ENCODE data around the gene LRP1B. TPM values are rescaled to one million over a fixed set of nuclear protein-coding genes. Genes with fewer than 3 reads are reported as not detected.

LRP1B gene
- total and polyA plus RNA-seq, 7 experiments from 2014 or later, result 0.10 TPM; not detected in 6

DNA sequence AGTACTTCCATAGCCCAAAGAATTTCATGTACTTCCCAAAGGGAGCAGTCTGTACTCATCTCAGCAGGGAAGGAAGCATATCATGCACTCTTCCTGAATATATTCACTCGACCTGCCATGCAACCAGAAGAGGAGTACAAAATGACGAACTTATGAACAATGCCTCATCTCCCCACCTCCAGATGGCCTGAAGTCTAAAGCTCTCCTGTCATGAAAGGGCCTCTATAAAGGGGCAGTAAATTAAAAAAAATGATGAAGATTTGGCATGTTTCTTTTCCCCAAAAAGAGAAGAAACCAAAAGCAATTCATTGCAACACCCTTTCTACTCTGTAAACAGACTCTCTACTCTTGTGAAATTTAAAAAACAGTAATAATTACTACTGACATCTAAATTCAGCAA is 1601.1 kb downstream of the LRP1B start:
- H3K27ac Mint-ChIP-seq, result no peak overlapping the region
- peaks cover 0 to 3% (median 0%) of the 10 kb centered on the region in 5 donors for H3K36me3 Mint-ChIP-seq
- no peaks in the 10 kb centered on the region for H3K27me3 Mint-ChIP-seq
- no peaks in the 10 kb centered on the region for H3K36me3 ChIP-seq (ENCODE audit: control insufficient read depth in 2 of 3, insufficient read depth in 3 of 3, low read length in 3 of 3)
- H3K27me3 ChIP-seq (ENCODE audit: control insufficient read depth in 2 of 2, insufficient read depth in 2 of 2, low read length in 2 of 2), result no peaks in the 10 kb centered on the region
- no peak for DNase-seq
- peaks cover 0 to 29% (median 3%) of the 10 kb centered on the region in 11 donors for H3K9me3 Mint-ChIP-seq
- no peaks in the 10 kb centered on the region for H3K4me1 ChIP-seq (ENCODE audit: control insufficient read depth in 2 of 2, insufficient read depth in 2 of 2, low read length in 2 of 2)
- H3K4me1 Mint-ChIP-seq, result no peaks in the 10 kb centered on the region
- CTCF ChIA-PET, result no interaction called here
- POLR2A ChIA-PET, result no interaction called here
- no peak overlapping the region for H3K27ac ChIP-seq (ENCODE audit: low read depth, low read length)
- H3K4me3 Mint-ChIP-seq, result no peak overlapping the region
- intact Hi-C loops (cut with micrococcal nuclease), result no loop called here
- H3K4me3 ChIP-seq (ENCODE audit: low read length), result no peak overlapping the region
- no peak for ATAC-seq
- no peaks in the 10 kb centered on the region for H3K9me3 ChIP-seq (ENCODE audit: control insufficient read depth in 2 of 3, low read length in 3 of 3)

- Mint-ChIP-seq H3K36me3 (peaks cover 0 to 3% (median 0%) of the 10 kb centered on the region in 5 donors), H3K4me1 (no peaks in the 10 kb centered on the region), H3K9me3 (peaks cover 0 to 30% (median 4%) of the 10 kb centered on the region in 11 donors), H3K27ac (no peak overlapping the region), H3K4me3 (no peak overlapping the region), H3K27me3 (no peaks in the 10 kb centered on the region)
- Histone ChIP-seq H3K27ac (ENCODE audit: low read depth, low read length) (no peak overlapping the region), H3K27me3 (ENCODE audit: control insufficient read depth in 2 of 2, insufficient read depth in 2 of 2, low read length in 2 of 2) (no peaks in the 10 kb centered on the region), H3K4me1 (ENCODE audit: control insufficient read depth in 2 of 2, insufficient read depth in 2 of 2, low read length in 2 of 2) (no peaks in the 10 kb centered on the region), H3K4me3 (ENCODE audit: low read length) (no peak overlapping the region), H3K9me3 (ENCODE audit: control insufficient read depth in 2 of 3, low read length in 3 of 3) (no peaks in the 10 kb centered on the region), H3K36me3 (ENCODE audit: control insufficient read depth in 2 of 3, insufficient read depth in 3 of 3, low read length in 3 of 3) (no peaks in the 10 kb centered on the region)
- no peak for ATAC-seq
- ChIA-PET CTCF (no interaction called here), POLR2A (no interaction called here)
- intact Hi-C loops (cut with micrococcal nuclease), result no loop called here
- no peak for DNase-seq
These were observed 1601.8 kb downstream of the LRP1B start for GRCh38 chr2:140528982-140529381.

DNA sequence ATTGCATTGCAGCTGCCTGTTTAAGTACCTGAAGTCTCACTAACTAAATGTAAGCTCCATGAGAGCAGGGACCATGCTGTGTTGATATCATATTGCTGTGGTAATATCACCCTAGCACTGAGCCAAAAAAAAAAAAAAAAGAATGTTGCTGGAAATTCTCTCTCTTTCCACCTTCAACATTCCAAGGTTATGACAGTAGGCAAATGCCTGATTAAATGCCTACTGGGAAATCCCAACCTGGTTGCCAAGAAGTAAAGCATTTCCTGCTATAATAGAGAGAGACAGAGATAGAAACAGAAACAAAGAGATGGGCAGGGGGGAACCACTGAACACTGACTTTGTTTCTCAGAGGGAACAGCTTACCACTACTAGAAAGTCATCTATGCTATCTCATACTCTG is 1604.2 kb downstream of the LRP1B start:
- ATAC-seq, result no peak
- Histone ChIP-seq H3K27me3 (ENCODE audit: control insufficient read depth in 2 of 2, insufficient read depth in 2 of 2, low read length in 2 of 2) (no peaks in the 10 kb centered on the region), H3K36me3 (ENCODE audit: control insufficient read depth in 2 of 3, insufficient read depth in 3 of 3, low read length in 3 of 3) (no peaks in the 10 kb centered on the region), H3K4me3 (ENCODE audit: low read length) (no peak overlapping the region), H3K4me1 (ENCODE audit: control insufficient read depth in 2 of 2, insufficient read depth in 2 of 2, low read length in 2 of 2) (no peaks in the 10 kb centered on the region), H3K9me3 (ENCODE audit: control insufficient read depth in 2 of 3, low read length in 3 of 3) (no peaks in the 10 kb centered on the region), H3K27ac (ENCODE audit: low read depth, low read length) (no peak overlapping the region)
- no peak for DNase-seq
- H3K27ac Mint-ChIP-seq, result no peak overlapping the region
- H3K4me3 Mint-ChIP-seq, result no peak overlapping the region
- ChIA-PET CTCF (no interaction called here), POLR2A (no interaction called here)
- H3K27me3 Mint-ChIP-seq, result no peaks in the 10 kb centered on the region
- peaks cover 0 to 33% (median 4%) of the 10 kb centered on the region in 11 donors for H3K9me3 Mint-ChIP-seq
- H3K36me3 Mint-ChIP-seq, result peaks cover 0 to 3% (median 0%) of the 10 kb centered on the region in 5 donors
- H3K4me1 Mint-ChIP-seq, result no peaks in the 10 kb centered on the region
- intact Hi-C loops (cut with micrococcal nuclease), result no loop called here

DNA sequence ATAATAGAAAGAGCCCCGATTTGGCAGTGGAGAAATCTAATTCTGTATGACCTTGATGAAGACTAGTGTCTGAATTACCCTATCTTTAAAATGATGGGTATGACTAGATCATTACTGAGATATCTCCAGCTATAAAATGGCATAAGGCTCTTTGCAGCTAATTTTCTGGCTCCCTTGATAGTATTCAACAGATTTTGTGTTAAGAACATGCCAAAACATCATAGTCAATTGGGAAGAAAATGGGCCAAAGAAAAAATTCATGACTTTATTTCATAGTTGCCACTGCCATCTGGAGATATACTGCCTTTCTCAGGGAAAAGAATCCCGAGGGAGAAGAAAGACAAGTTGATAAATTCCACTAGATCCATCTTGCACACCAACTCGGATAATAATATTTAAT is 1618.7 kb downstream of the LRP1B start:
- POLR2A ChIA-PET, result no interaction called here
- no peak overlapping the region for H3K27ac Mint-ChIP-seq
- peaks cover 0 to 15% (median 3%) of the 10 kb centered on the region in 11 donors for H3K9me3 Mint-ChIP-seq
- Histone ChIP-seq H3K4me3 (ENCODE audit: low read length) (no peak overlapping the region), H3K36me3 (ENCODE audit: control insufficient read depth in 2 of 3, insufficient read depth in 3 of 3, low read length in 3 of 3) (no peaks in the 10 kb centered on the region), H3K9me3 (ENCODE audit: control insufficient read depth in 2 of 3, low read length in 3 of 3) (no peaks in the 10 kb centered on the region), H3K4me1 (ENCODE audit: control insufficient read depth in 2 of 2, insufficient read depth in 2 of 2, low read length in 2 of 2) (no peaks in the 10 kb centered on the region), H3K27ac (ENCODE audit: low read depth, low read length) (no peak overlapping the region), H3K27me3 (ENCODE audit: control insufficient read depth in 2 of 2, insufficient read depth in 2 of 2, low read length in 2 of 2) (no peaks in the 10 kb centered on the region)
- DNase-seq (no peak), ATAC-seq (no peak)
- H3K36me3 Mint-ChIP-seq, result no peaks in the 10 kb centered on the region
- H3K4me1 Mint-ChIP-seq, result no peaks in the 10 kb centered on the region
- no peak overlapping the region for H3K4me3 Mint-ChIP-seq
- intact Hi-C loops (cut with micrococcal nuclease), result no loop called here
- CTCF ChIA-PET, result no interaction called here
- no peaks in the 10 kb centered on the region for H3K27me3 Mint-ChIP-seq

DNA sequence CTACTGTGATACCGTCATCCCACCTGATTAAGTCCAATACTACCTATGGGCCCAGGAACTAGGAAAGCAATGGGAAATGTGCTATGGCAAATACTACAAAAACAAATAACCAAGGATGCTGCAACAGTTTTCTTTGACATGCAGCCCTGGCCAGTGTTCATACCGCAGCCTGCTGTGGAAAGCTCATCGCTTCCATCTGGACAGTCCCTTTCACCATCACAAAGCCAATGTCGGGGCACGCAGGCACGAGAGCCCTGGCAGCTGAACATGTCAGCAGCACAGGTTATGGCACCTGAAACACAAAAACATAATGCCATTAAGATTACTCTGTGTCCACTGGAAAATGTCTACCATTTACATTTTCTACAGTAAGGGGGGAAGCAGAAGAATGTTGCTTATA is 1621.1 kb downstream of the LRP1B start:
- no peaks in the 10 kb centered on the region for H3K4me1 Mint-ChIP-seq
- Histone ChIP-seq H3K4me3 (ENCODE audit: low read length) (no peak overlapping the region), H3K36me3 (ENCODE audit: control insufficient read depth in 2 of 3, insufficient read depth in 3 of 3, low read length in 3 of 3) (no peaks in the 10 kb centered on the region), H3K27ac (ENCODE audit: low read depth, low read length) (no peak overlapping the region), H3K27me3 (ENCODE audit: control insufficient read depth in 2 of 2, insufficient read depth in 2 of 2, low read length in 2 of 2) (no peaks in the 10 kb centered on the region), H3K9me3 (ENCODE audit: control insufficient read depth in 2 of 3, low read length in 3 of 3) (no peaks in the 10 kb centered on the region), H3K4me1 (ENCODE audit: control insufficient read depth in 2 of 2, insufficient read depth in 2 of 2, low read length in 2 of 2) (no peaks in the 10 kb centered on the region)
- ChIA-PET CTCF (no interaction called here), POLR2A (no interaction called here)
- ATAC-seq (no peak), DNase-seq (no peak)
- H3K9me3 Mint-ChIP-seq, result peaks cover 0 to 11% (median 2%) of the 10 kb centered on the region in 11 donors
- no peaks in the 10 kb centered on the region for H3K36me3 Mint-ChIP-seq
- intact Hi-C loops (cut with micrococcal nuclease), result no loop called here
- no peaks in the 10 kb centered on the region for H3K27me3 Mint-ChIP-seq
- no peak overlapping the region for H3K4me3 Mint-ChIP-seq
- no peak overlapping the region for H3K27ac Mint-ChIP-seq

DNA sequence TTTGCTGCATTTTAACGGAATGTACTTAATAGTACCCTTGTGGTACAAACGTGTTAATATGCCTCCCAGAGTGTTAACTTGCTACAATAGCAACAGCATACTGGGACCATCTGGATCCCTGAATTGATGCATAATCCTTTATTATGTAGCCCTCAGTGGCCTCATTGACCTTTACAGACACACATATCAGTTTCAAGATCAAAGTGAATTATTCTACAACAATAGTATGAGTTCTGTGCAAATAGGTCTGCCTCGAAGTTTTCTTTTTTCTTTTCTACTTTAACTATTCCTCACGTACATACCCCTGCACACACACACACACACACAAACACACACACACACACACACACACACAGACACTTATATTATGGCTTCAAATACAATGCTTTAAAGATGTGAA is 1622.1 kb downstream of the LRP1B start:
- CTCF ChIA-PET, result no interaction called here
- no peak for ATAC-seq
- H3K4me3 Mint-ChIP-seq, result no peak overlapping the region

DNA sequence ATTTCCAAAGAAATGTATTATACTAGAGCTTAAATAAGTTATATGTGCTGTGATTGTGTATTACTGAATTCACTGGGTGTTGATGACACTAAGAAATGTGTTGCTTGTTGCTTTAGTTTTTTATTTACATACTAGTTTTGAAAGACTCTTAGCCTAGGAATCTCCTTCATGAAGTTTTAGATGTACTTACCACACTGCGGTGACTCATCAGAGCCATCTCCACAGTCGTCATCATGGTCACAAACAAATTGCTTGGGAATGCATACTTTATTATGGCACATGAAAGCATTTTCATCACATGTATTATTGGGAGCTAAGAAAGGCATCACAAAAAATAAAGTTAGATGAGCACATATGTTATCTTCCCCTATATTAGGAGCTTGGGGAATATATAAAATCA is 1624.2 kb downstream of the LRP1B start:
- peaks cover 0 to 10% (median 2%) of the 10 kb centered on the region in 11 donors for H3K9me3 Mint-ChIP-seq
- ATAC-seq (no peak), DNase-seq (no peak)
- H3K36me3 ChIP-seq (ENCODE audit: control insufficient read depth in 2 of 3, insufficient read depth in 3 of 3, low read length in 3 of 3), result no peaks in the 10 kb centered on the region
- CTCF ChIA-PET, result no interaction called here
- H3K4me3 Mint-ChIP-seq, result no peak overlapping the region
- H3K9me3 ChIP-seq (ENCODE audit: control insufficient read depth in 2 of 3, low read length in 3 of 3), result no peaks in the 10 kb centered on the region
- H3K36me3 Mint-ChIP-seq, result no peaks in the 10 kb centered on the region
- no peaks in the 10 kb centered on the region for H3K4me1 Mint-ChIP-seq
- no peak overlapping the region for H3K27ac Mint-ChIP-seq
- no peaks in the 10 kb centered on the region for H3K4me1 ChIP-seq (ENCODE audit: control insufficient read depth in 2 of 2, insufficient read depth in 2 of 2, low read length in 2 of 2)
- H3K4me3 ChIP-seq (ENCODE audit: low read length), result no peak overlapping the region
- H3K27me3 Mint-ChIP-seq, result no peaks in the 10 kb centered on the region
- intact Hi-C loops (cut with micrococcal nuclease), result no loop called here
- H3K27ac ChIP-seq (ENCODE audit: low read depth, low read length), result no peak overlapping the region
- H3K27me3 ChIP-seq (ENCODE audit: control insufficient read depth in 2 of 2, insufficient read depth in 2 of 2, low read length in 2 of 2), result no peaks in the 10 kb centered on the region
- POLR2A ChIA-PET, result no interaction called here

More for the DNA sequence above, 1622.1 kb downstream of the LRP1B start:
- no peaks in the 10 kb centered on the region for H3K27me3 ChIP-seq (ENCODE audit: control insufficient read depth in 2 of 2, insufficient read depth in 2 of 2, low read length in 2 of 2)
- no peak overlapping the region for H3K4me3 ChIP-seq (ENCODE audit: low read length)
- no peaks in the 10 kb centered on the region for H3K36me3 ChIP-seq (ENCODE audit: control insufficient read depth in 2 of 3, insufficient read depth in 3 of 3, low read length in 3 of 3)
- Mint-ChIP-seq H3K4me1 (no peaks in the 10 kb centered on the region), H3K27me3 (no peaks in the 10 kb centered on the region), H3K36me3 (no peaks in the 10 kb centered on the region), H3K9me3 (peaks cover 0 to 11% (median 2%) of the 10 kb centered on the region in 11 donors), H3K27ac (no peak overlapping the region)
- no peak for DNase-seq
- no peaks in the 10 kb centered on the region for H3K4me1 ChIP-seq (ENCODE audit: control insufficient read depth in 2 of 2, insufficient read depth in 2 of 2, low read length in 2 of 2)
- no peaks in the 10 kb centered on the region for H3K9me3 ChIP-seq (ENCODE audit: control insufficient read depth in 2 of 3, low read length in 3 of 3)
- intact Hi-C loops (cut with micrococcal nuclease), result no loop called here
- POLR2A ChIA-PET, result no interaction called here
- no peak overlapping the region for H3K27ac ChIP-seq (ENCODE audit: low read depth, low read length)

All from naive thymus-derived CD4-positive, alpha-beta T cell (primary cell).